BJ (cell line): Measurements from ENCODE around the gene TCOF1. TPM values are rescaled to one million over a fixed set of nuclear protein-coding genes. Genes with fewer than 3 reads are reported as not detected.

Experiments
- CTCF ChIA-PET: fragments of 350-600 bp; formaldehyde crosslinking; extraction: SDS; loops from one replicate; lab custom pipeline; 2021; ENCODE audit warnings: antibody characterized with exemption, inconsistent platforms; lab: Yijun Ruan, JAX
- POLR2A ChIA-PET: fragments of 300-600 bp; sonication (Branson Sonifier 250); formaldehyde crosslinking; extraction: SDS; loops from one replicate; lab custom pipeline; 2021; ENCODE audit warnings: antibody characterized with exemption; lab: Charles Lee
- DNase-seq: peaks from one replicate; pipeline ENCODE4 v3.0.0-alpha.2; 2011; ENCODE audit warnings: low read depth
- H3K27me3 ChIP-seq: 2 replicates; pipeline ENCODE4 v1.6.0; 2011; ENCODE audit warnings: low read length; ENCODE audit not compliant: control insufficient read depth, insufficient read depth
- H3K36me3 ChIP-seq: 2 replicates; pipeline ENCODE4 v1.5.1; 2011; ENCODE audit warnings: low read length; ENCODE audit not compliant: control insufficient read depth, insufficient read depth
- H3K4me3 ChIP-seq: 2 replicates; pipeline ENCODE4 v1.5.1; 2011; ENCODE audit warnings: low read depth, mild to moderate bottlenecking, control low read depth, low read length
- CTCF ChIP-seq: IDR thresholded peaks from 2 replicates; pipeline ENCODE4 v1.5.1; 2011; ENCODE audit warnings: low read depth, mild to moderate bottlenecking, control low read depth, inconsistent platforms, low read length, moderate library complexity; ENCODE audit not compliant: insufficient read depth
- polyA plus RNA-seq: library from polyadenylated mRNA; depleted of rRNA; stranded (reverse); fragments of >200 nt; gene quantifications from 2 replicates; pipeline ENCODE4 v1.2.3, GENCODE V29; 2011

TCOF1 gene
- polyA plus RNA-seq, 1 experiment: 9.7 TPM

GRCh38 chr5:150338546-150338945 is 19.0 kb upstream of the TCOF1 start:
- CTCF ChIA-PET: interaction anchor here (1.3 to 2.8 kb wide), 3 partner anchors 9 to 18 kb away, joined by 5 to 11 read pairs (median 5); no protein-coding TSS in a partner anchor
- DNase-seq: no peak

GRCh38 chr5:150339165-150339564 is 18.3 kb upstream of the TCOF1 start:
- Histone ChIP-seq H3K36me3 (no peaks in the 10 kb centered on the region), H3K27me3 (no peaks in the 10 kb centered on the region), H3K4me3 (no peak overlapping the region)
- DNase-seq: no peak
- POLR2A ChIA-PET: no interaction called here
- TF ChIP-seq CTCF: no peak
- CTCF ChIA-PET: interaction anchor here (1.2 to 2.8 kb wide), 4 partner anchors 9 to 505 kb away, joined by 3 to 11 read pairs (median 5); no protein-coding TSS in a partner anchor

More at GRCh38 chr5:150338546-150338945, 19.0 kb upstream of the TCOF1 start:
- POLR2A ChIA-PET: no interaction called here
- Histone ChIP-seq H3K27me3 (no peaks in the 10 kb centered on the region), H3K36me3 (no peaks in the 10 kb centered on the region), H3K4me3 (no peak overlapping the region)
- TF ChIP-seq CTCF: no peak

- POLR2A ChIA-PET: no interaction called here
- DNase-seq: no peak
- Histone ChIP-seq H3K36me3 (no peaks in the 10 kb centered on the region), H3K27me3 (no peaks in the 10 kb centered on the region), H3K4me3 (no peak overlapping the region)
- CTCF ChIA-PET: interaction anchor here (1.2 to 2.8 kb wide), 6 partner anchors 10 to 506 kb away, joined by 3 to 11 read pairs (median 5); no protein-coding TSS in a partner anchor
- TF ChIP-seq CTCF: no peak
Measured at GRCh38 chr5:150339841-150340240, 17.7 kb upstream of the TCOF1 start.

GRCh38 chr5:150340614-150341255 is 16.8 kb upstream of the TCOF1 start:
- POLR2A ChIA-PET: no interaction called here
- no peaks in the 10 kb centered on the region for H3K36me3 ChIP-seq
- no peaks in the 10 kb centered on the region for H3K27me3 ChIP-seq
- H3K4me3 ChIP-seq: no peak overlapping the region
- no peak for DNase-seq
- CTCF ChIA-PET: interaction anchor here (0.7 to 2.8 kb wide), 4 partner anchors 10 to 410 kb away, joined by 3 to 11 read pairs (median 5); no protein-coding TSS in a partner anchor
- TF ChIP-seq CTCF: no peak

GRCh38 chr5:150341331-150341730 is 16.2 kb upstream of the TCOF1 start:
- Histone ChIP-seq H3K27me3 (no peaks in the 10 kb centered on the region), H3K4me3 (no peak overlapping the region), H3K36me3 (no peaks in the 10 kb centered on the region)
- no peak for DNase-seq
- TF ChIP-seq CTCF: no peak
- ChIA-PET CTCF (interaction anchor here (1.3 to 2.8 kb wide), 4 partner anchors 10 to 16 kb away, joined by 3 to 11 read pairs (median 4); no protein-coding TSS in a partner anchor), POLR2A (no interaction called here)
